PC-3 (cell line): Measurements from ENCODE around the gene GNG10. TPM values are rescaled to one million over a fixed set of nuclear protein-coding genes. Genes with fewer than 3 reads are reported as not detected.

Experiments
- ATAC-seq: fragments of 200-7000 bp; cut with Tn5 transposase; 2 replicates; pipeline ENCODE4 v1.9.1; 2020; ENCODE audit warnings: mild to moderate bottlenecking, moderate library complexity
- BruUV-seq: library from RNA; stranded (reverse); fragments of 400-500 nt; replicated peaks from 2 replicates; lab custom pipeline; 2021; lab: Mats Ljungman, UMichigan
- CTCF ChIA-PET: fragments of 300-600 bp; sonication (Branson Sonifier 250); formaldehyde crosslinking; loops from one replicate; lab custom pipeline; 2022; ENCODE audit warnings: antibody characterized with exemption; lab: Charles Lee
- POLR2A ChIA-PET: fragments of 300-600 bp; sonication (Branson Sonifier 250); formaldehyde crosslinking; loops from one replicate; lab custom pipeline; 2022; ENCODE audit warnings: antibody characterized with exemption; ENCODE audit not compliant: unreplicated experiment; lab: Charles Lee
- DNase-seq: peaks from one replicate; pipeline ENCODE4 v3.0.0-alpha.2; 2015
- H2AFZ ChIP-seq: fragments of 300-600 bp; sonication (generic); 2 replicates; pipeline ENCODE4 v1.6.0; 2016; ENCODE audit warnings: antibody characterized with exemption, low read length
- H3F3A ChIP-seq: fragments of 300-600 bp; sonication (generic); one replicate; pipeline ENCODE4 v1.6.0; 2017; ENCODE audit warnings: antibody characterized with exemption, low read length, control low read depth, mild to moderate bottlenecking; ENCODE audit not compliant: unreplicated experiment
- H3K27ac ChIP-seq: fragments of 300-600 bp; sonication (generic); 2 replicates; pipeline ENCODE4 v1.5.1; 2016; ENCODE audit warnings: mild to moderate bottlenecking, low read length
- H3K27me3 ChIP-seq: fragments of 300-600 bp; sonication (generic); 2 replicates; pipeline ENCODE4 v1.6.1; 2016; ENCODE audit warnings: low read length, mixed read lengths
- H3K36me3 ChIP-seq: fragments of 300-600 bp; sonication (generic); 2 replicates; pipeline ENCODE4 v1.6.1; 2016; ENCODE audit warnings: low read depth, mixed run types, low read length, mixed read lengths
- H3K4me1 ChIP-seq: fragments of 300-600 bp; sonication (generic); 2 replicates; pipeline ENCODE4 v1.5.1; 2016; ENCODE audit warnings: low read length; ENCODE audit not compliant: insufficient read depth
- H3K4me2 ChIP-seq: fragments of 300-600 bp; sonication (generic); 2 replicates; pipeline ENCODE4 v1.6.0; 2016; ENCODE audit warnings: low read length
- H3K4me3 ChIP-seq: fragments of 300-600 bp; sonication (generic); 2 replicates; pipeline ENCODE4 v1.5.1; 2016; ENCODE audit warnings: mild to moderate bottlenecking, low read length, mixed read lengths
- H3K79me2 ChIP-seq: fragments of 300-600 bp; sonication (generic); 2 replicates; pipeline ENCODE4 v1.6.1; 2017; ENCODE audit warnings: low read length, mixed read lengths
- H3K9ac ChIP-seq: fragments of 300-600 bp; sonication (generic); 2 replicates; pipeline ENCODE4 v1.6.0; 2016; ENCODE audit warnings: mild to moderate bottlenecking, low read length
- H3K9me2 ChIP-seq: fragments of 300-600 bp; sonication (generic); replicated peaks from 2 replicates; pipeline ENCODE4 v1.6.1; 2016; ENCODE audit warnings: mixed run types, low read length, mixed read lengths
- H3K9me3 ChIP-seq: fragments of 300-600 bp; sonication (generic); 2 replicates; pipeline ENCODE4 v1.6.1; 2016; ENCODE audit warnings: low read length, mixed read lengths
- H4K20me1 ChIP-seq: fragments of 300-600 bp; sonication (generic); 2 replicates; pipeline ENCODE4 v1.6.1; 2016; ENCODE audit warnings: low read length, mixed read lengths
- EZH2 ChIP-seq: fragments of 300-600 bp; sonication (generic); IDR thresholded peaks from one replicate; pipeline ENCODE4 v1.6.1; 2017; ENCODE audit warnings: antibody characterized with exemption, mild to moderate bottlenecking, low read length; ENCODE audit not compliant: unreplicated experiment
- EZH2phosphoT487 ChIP-seq: fragments of 300-600 bp; sonication (generic); IDR thresholded peaks from 2 replicates; pipeline ENCODE4 v1.6.1; 2018; ENCODE audit warnings: mild to moderate bottlenecking, antibody characterized with exemption, low read length, borderline replicate concordance
- intact Hi-C: fragments of 100-400 bp; cut with micrococcal nuclease; formaldehyde crosslinking; loops from 2 replicates; pipeline ENCODE4 v1.9.0; 2023
- total RNA-seq: library from RNA; depleted of rRNA; stranded (reverse); fragments of >200 nt; gene quantifications from 2 replicates; pipeline ENCODE4 v1.2.3, GENCODE V29; 2014
- TF ChIP-seq, protein P1 (sequence below): fragments of 300-600 bp; sonication (generic); conservative IDR thresholded peaks from 2 replicates; pipeline ENCODE4 v1.5.1; 2017; ENCODE audit warnings: antibody characterized with exemption, low read depth, mild to moderate bottlenecking, low read length

Gene GNG10
- total RNA-seq, 1 experiment from 2014 or later, result 50.7 TPM

DNA sequence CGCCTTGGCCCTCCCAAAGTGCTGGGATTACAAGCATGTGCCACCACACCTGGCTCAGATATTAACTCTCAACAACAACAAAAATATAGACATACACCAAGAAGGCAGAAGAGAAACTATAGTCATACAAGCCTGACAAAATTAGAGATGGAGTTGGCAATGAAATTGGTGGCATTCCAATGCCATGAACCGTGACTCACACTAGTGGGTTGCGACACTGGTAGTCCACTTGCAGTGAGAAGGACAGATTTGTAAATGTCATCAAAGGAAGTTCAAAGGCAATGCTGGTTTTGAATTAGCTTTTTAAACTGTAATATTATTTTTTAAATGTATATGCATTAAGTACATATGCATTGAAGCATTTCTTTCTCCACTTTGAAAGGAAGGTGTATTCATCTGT, 38.8 kb upstream of the GNG10 start:
- ATAC-seq, result peak; percentile 48; the same call in 1 of the 2 replicates
- H3K4me3 ChIP-seq, result no peak overlapping the region
- intact Hi-C loops, result loop anchor here (1.0 kb wide), 1 partner anchor 24 kb away; no protein-coding TSS in a partner anchor
- no peaks in the 10 kb centered on the region for H3K36me3 ChIP-seq
- H3K4me2 ChIP-seq, result no peak overlapping the region
- CTCF ChIA-PET, result no interaction called here
- no TSS peak for BruUV-seq
- H3K79me2 ChIP-seq, result no peaks in the 10 kb centered on the region
- H4K20me1 ChIP-seq, result no peaks in the 10 kb centered on the region
- no peaks in the 10 kb centered on the region for H3F3A ChIP-seq
- no peak overlapping the region for H2AFZ ChIP-seq
- H3K27ac ChIP-seq, result no peak overlapping the region
- H3K9me3 ChIP-seq, result no peaks in the 10 kb centered on the region
- DNase-seq, result peak; percentile 88
- no peak for TF ChIP-seq EZH2phosphoT487
- TF ChIP-seq, protein P1, sequence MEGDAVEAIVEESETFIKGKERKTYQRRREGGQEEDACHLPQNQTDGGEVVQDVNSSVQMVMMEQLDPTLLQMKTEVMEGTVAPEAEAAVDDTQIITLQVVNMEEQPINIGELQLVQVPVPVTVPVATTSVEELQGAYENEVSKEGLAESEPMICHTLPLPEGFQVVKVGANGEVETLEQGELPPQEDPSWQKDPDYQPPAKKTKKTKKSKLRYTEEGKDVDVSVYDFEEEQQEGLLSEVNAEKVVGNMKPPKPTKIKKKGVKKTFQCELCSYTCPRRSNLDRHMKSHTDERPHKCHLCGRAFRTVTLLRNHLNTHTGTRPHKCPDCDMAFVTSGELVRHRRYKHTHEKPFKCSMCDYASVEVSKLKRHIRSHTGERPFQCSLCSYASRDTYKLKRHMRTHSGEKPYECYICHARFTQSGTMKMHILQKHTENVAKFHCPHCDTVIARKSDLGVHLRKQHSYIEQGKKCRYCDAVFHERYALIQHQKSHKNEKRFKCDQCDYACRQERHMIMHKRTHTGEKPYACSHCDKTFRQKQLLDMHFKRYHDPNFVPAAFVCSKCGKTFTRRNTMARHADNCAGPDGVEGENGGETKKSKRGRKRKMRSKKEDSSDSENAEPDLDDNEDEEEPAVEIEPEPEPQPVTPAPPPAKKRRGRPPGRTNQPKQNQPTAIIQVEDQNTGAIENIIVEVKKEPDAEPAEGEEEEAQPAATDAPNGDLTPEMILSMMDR, result no peak
- no peak for TF ChIP-seq EZH2
- no peak overlapping the region for H3K9ac ChIP-seq
- H3K27me3 ChIP-seq, result no peaks in the 10 kb centered on the region
- H3K4me1 ChIP-seq, result no peaks in the 10 kb centered on the region; the same call in 1 of the 2 replicates
- POLR2A ChIA-PET, result no interaction called here
- H3K9me2 ChIP-seq, result no peaks in the 10 kb centered on the region

DNA sequence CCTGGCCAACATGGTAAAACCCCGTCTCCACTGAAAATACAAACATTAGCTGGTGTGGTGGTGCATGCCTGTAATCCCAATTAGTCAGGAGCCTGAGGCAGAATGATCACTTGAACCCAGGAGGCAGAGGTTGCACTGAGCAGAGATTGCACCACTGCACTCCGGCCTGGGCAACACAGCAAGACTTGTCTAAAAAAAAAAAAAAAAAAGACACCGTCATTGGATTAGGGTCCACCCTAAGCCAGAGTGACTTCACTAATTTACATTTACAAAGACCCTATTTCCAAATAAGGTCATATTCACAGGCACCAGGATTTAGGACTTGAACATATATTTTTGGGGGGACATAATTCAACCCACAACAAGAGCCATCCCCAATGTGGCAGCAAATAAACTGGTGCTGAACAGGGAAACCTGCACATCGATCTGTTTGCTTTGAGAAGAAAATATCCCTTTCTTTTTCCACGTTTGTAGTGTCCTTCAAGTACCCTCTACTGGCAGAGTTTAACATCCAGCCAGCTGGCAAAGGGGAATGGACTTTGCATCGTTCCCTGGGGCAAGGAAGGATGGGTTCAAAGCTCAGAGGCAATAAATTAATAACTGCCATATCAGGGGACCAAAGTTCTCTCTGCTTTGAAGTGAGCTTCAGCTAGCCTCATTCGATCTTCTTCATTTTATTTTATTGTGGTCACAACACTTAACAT, 34.0 kb upstream of the GNG10 start:
- H3K4me1 ChIP-seq, result peaks cover 4% of the 10 kb centered on the region; the same call in 1 of the 2 replicates
- no peaks in the 10 kb centered on the region for H3F3A ChIP-seq
- BruUV-seq, result no TSS peak
- ATAC-seq (no peak), DNase-seq (no peak)
- H3K79me2 ChIP-seq, result peaks cover 13% of the 10 kb centered on the region
- H3K36me3 ChIP-seq, result no peaks in the 10 kb centered on the region
- ChIA-PET CTCF (interaction anchor here (0.6 kb wide), 1 partner anchor 116 kb away, joined by 3 read pairs; no protein-coding TSS in a partner anchor), POLR2A (no interaction called here)
- no peak overlapping the region for H3K4me3 ChIP-seq
- H3K4me2 ChIP-seq, result no peak overlapping the region
- H3K9ac ChIP-seq, result no peak overlapping the region
- peaks cover 7% of the 10 kb centered on the region for H4K20me1 ChIP-seq
- no peaks in the 10 kb centered on the region for H3K9me2 ChIP-seq
- H3K27ac ChIP-seq, result no peak overlapping the region
- H3K9me3 ChIP-seq, result no peaks in the 10 kb centered on the region
- TF ChIP-seq, protein P1, result no peak
- TF ChIP-seq EZH2, result no peak
- TF ChIP-seq EZH2phosphoT487, result no peak
- intact Hi-C loops, result no loop called here
- H3K27me3 ChIP-seq, result no peaks in the 10 kb centered on the region
- H2AFZ ChIP-seq, result no peak overlapping the region

DNA sequence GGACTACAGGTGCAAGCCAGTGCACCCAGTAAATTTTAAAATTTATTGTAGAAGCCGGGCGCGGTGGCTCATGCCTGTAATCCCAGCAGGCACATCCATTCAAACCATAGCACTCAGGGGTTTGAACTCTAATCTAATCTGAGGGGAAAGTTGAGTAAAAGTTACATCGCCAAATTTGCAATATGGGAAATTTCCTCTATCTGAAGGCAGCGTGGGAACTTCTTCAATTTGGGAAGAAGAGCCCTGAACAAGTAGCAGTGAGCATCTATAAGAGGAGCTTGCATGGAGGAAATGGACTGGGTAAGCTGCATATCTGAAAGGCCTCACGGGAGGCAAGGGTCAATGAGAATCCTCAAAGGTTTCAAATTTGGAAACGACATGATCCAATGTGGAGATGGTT, 33.0 kb upstream of the GNG10 start:
- no peak overlapping the region for H3K27ac ChIP-seq
- no TSS peak for BruUV-seq
- H3K4me2 ChIP-seq, result no peak overlapping the region
- POLR2A ChIA-PET, result no interaction called here
- H4K20me1 ChIP-seq, result peaks cover 16% of the 10 kb centered on the region
- H3K79me2 ChIP-seq, result peaks cover 23% of the 10 kb centered on the region
- no peaks in the 10 kb centered on the region for H3K36me3 ChIP-seq
- no peak overlapping the region for H3K4me3 ChIP-seq
- H3K9ac ChIP-seq, result no peak overlapping the region
- H3K9me3 ChIP-seq, result no peaks in the 10 kb centered on the region
- DNase-seq, result no peak
- H3K27me3 ChIP-seq, result no peaks in the 10 kb centered on the region
- H3K9me2 ChIP-seq, result no peaks in the 10 kb centered on the region
- no peaks in the 10 kb centered on the region for H3F3A ChIP-seq
- intact Hi-C loops, result no loop called here
- CTCF ChIA-PET, result interaction anchor here (0.6 kb wide), 1 partner anchor 115 kb away, joined by 3 read pairs; no protein-coding TSS in a partner anchor
- no peak for TF ChIP-seq EZH2
- TF ChIP-seq, protein P1, result no peak
- no peak for TF ChIP-seq EZH2phosphoT487
- no peak overlapping the region for H2AFZ ChIP-seq
- H3K4me1 ChIP-seq, result peaks cover 10% of the 10 kb centered on the region; the same call in 1 of the 2 replicates
- ATAC-seq, result no peak
